ENCODE measurements around the gene TET3.
A peak's percentile ranks its signal among the peaks of the same experiment; 100 is the strongest.

Gene TET3

DNA sequence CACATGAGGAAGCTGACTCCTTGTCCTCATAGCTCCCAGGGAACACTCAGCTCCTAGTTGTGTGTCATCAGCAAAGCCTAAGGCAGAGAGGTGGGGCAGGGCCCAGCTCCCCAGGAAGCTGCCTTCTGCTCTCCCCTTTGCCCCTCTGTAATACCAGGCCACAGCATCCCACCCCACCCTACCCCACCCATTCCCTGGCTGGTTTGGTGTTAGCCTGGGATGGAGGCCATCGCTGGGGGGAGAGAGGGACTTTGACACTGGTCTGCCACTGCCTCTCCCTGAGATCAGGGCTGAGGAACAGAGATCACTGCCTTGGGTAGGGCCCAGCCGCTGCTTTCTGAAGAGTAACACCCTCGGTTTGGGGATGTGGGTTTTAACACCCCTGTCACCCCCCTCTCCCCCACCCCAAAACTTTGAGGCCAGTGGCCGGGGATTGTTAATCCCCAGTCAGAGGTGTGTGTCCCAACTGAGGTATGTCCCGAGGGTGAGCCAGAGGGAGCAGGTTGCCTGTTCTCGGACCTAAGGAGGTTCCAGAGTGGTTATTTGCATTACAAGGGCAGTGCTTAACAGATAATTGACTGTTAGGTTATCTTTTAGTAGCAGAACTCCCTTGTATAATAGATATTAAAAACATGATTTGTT, 41.4 kb downstream of the TET3 start:
- TF ChIP-seq CTCF (IDR thresholded peaks at IDR 0.05): no peak
- peak; percentile 54 for DNase-seq (ENCODE audit: low spot score)
- peak overlapping the region in 1 of 2 donors; percentile 45 for H3K27ac ChIP-seq
- H3K4me3 ChIP-seq: no peak overlapping the region

DNA sequence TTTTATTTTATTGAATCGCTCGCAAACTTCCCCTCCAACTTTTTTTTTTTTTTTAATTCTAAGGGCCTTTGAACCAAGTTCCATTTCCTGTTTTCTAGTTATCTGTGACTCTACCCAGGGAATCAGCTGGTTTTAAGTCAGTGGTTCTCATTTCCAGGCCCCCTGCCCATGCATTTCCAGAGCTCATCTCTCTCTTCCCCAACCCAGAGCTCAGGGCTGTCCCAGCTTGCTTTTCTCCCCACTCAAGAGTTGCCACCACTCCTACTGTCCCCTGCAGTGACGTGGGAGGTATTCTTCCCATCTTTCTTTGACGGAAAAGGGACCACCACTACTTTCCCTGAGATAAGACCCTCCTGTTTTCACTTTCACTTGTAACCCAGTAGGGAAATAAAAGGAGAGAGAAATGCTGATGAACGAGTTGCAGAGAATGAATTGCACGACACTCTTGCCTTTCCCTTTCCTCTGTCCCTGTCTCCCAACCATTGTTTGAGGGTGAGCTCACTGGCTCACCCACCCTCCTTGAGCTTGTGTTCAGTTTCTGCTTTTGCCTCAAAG, 42.1 kb downstream of the TET3 start:
- peak; percentile 49 for DNase-seq (ENCODE audit: low spot score)
- Histone ChIP-seq H3K4me3 (no peak overlapping the region), H3K27ac (peak overlapping the region in 1 of 2 donors; percentile 27)
- no peak for TF ChIP-seq CTCF (IDR thresholded peaks at IDR 0.05)

- H3K27ac ChIP-seq: no peak overlapping the region
- DNase-seq (ENCODE audit: low spot score): no peak
- TF ChIP-seq CTCF (IDR thresholded peaks at IDR 0.05): no peak
- H3K4me3 ChIP-seq: no peak overlapping the region
Measured at GRCh38 chr2:74027496-74027895, 42.8 kb downstream of the TET3 start.

GRCh38 chr2:74028290-74028689, 43.6 kb downstream of the TET3 start:
- H3K4me3 ChIP-seq: no peak overlapping the region
- no peak for DNase-seq (ENCODE audit: low spot score)
- TF ChIP-seq CTCF (IDR thresholded peaks at IDR 0.05): no peak
- H3K27ac ChIP-seq: no peak overlapping the region

GRCh38 chr2:74028741-74029140, 44.0 kb downstream of the TET3 start:
- H3K27ac ChIP-seq: no peak overlapping the region
- DNase-seq (ENCODE audit: low spot score): no peak
- no peak for TF ChIP-seq CTCF (IDR thresholded peaks at IDR 0.05)
- H3K4me3 ChIP-seq: no peak overlapping the region

GRCh38 chr2:74029714-74030397, 45.1 kb downstream of the TET3 start:
- no peak for TF ChIP-seq CTCF (IDR thresholded peaks at IDR 0.05)
- no peak for DNase-seq (ENCODE audit: low spot score)
- Histone ChIP-seq H3K4me3 (no peak overlapping the region), H3K27ac (no peak overlapping the region)

- TF ChIP-seq CTCF (IDR thresholded peaks at IDR 0.05): no peak
- no peak overlapping the region for H3K27ac ChIP-seq
- no peak for DNase-seq (ENCODE audit: low spot score)
- no peak overlapping the region for H3K4me3 ChIP-seq
Measured at GRCh38 chr2:74031221-74031620, 46.5 kb downstream of the TET3 start.

Measured in coronary artery (tissue), 2 donors.